Thyroid gland (tissue), 4 donors: ENCODE results near the gene BTNL9.
A peak's percentile ranks its signal among the peaks of the same experiment; 100 is the strongest.

Source experiments
- CTCF ChIP-seq, 6 experiments: fragments of 200-600 bp in 3 of 6; fragments of 450-650 bp in 3 of 6; sonication (generic) in 3 of 6; IDR thresholded peaks; one replicate each; pipeline ENCODE4 v1.5.1; 2016 to 2019; ENCODE audit warnings: antibody characterized with exemption in 6 of 6, mild to moderate bottlenecking in 2 of 6, inconsistent platforms in 1 of 6, moderate library complexity in 1 of 6
- POLR2A ChIP-seq, 2 donors: fragments of 450-650 bp; IDR thresholded peaks; one replicate each; pipeline ENCODE4 v1.6.1; 2017; ENCODE audit warnings: antibody characterized with exemption in 2 of 2, mild to moderate bottlenecking in 2 of 2, moderate library complexity in 1 of 2

- TF ChIP-seq CTCF (IDR thresholded peaks at IDR 0.05) (peak in 1 of 6 experiments; percentile 11), POLR2A (IDR thresholded peaks at IDR 0.05) (no peak)
These were observed 3.4 kb downstream of the BTNL9 start for GRCh38 chr5:181043285-181044092.
